Measurements from ENCODE around the gene GOLGB1. TPM values are rescaled to one million over a fixed set of nuclear protein-coding genes. Genes with fewer than 3 reads are reported as not detected.
"Not testable (repeated sequence)": the region's sequence is repeated elsewhere in the genome, so short reads cannot be mapped to it uniquely, and the experiment has no call there.

The GOLGB1 gene
- total RNA-seq, 1 experiment from 2014 or later = 31.5 TPM

DNA sequence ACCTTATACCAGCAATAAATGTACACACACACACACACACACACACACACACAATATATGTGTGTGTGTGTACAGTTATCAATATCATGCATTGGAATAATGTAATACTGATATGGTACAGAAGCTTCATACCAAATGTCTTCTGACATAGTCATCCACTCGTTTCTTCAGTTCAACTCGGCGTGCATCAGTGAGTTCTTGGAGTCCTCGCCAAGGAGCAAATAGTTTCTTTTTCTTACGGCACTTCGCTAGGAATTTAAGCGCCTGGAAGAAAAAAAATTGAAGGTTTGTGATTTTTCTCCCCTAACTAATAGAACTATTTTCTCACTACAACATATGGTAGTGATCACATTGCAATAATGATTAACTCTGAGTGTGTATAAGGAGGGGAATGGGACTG is 32.1 kb upstream of the GOLGB1 start:
- Mint-ChIP-seq H3K4me1 (ENCODE audit: low read depth, unreplicated experiment) (no peaks in the 10 kb centered on the region), H3K27ac (ENCODE audit: unreplicated experiment) (no peak overlapping the region), H3K9me3 (ENCODE audit: unreplicated experiment) (no peaks in the 10 kb centered on the region), H3K4me3 (ENCODE audit: unreplicated experiment) (no peak overlapping the region), H3K27me3 (ENCODE audit: insufficient read depth, unreplicated experiment) (no peaks in the 10 kb centered on the region), H3K36me3 (ENCODE audit: insufficient read depth, unreplicated experiment) (peaks cover 51% of the 10 kb centered on the region)
- no peaks in the 10 kb centered on the region for H3K9me3 ChIP-seq
- H3K27me3 ChIP-seq (replicated peaks; ENCODE audit: control insufficient read depth, insufficient read depth, low read length) = no peaks in the 10 kb centered on the region
- no peaks in the 10 kb centered on the region for H3K36me3 ChIP-seq (ENCODE audit: control insufficient read depth, insufficient read depth, low read length)
- POLR2A ChIA-PET = no interaction called here
- H3K4me3 ChIP-seq (ENCODE audit: low read depth, low read length) = no peak overlapping the region
- CTCF ChIA-PET = no interaction called here
- BruUV-seq (replicated peaks) = no TSS peak
- no peaks in the 10 kb centered on the region for H3K4me1 ChIP-seq
- intact Hi-C loops (cut with micrococcal nuclease; ENCODE audit: unreplicated experiment) = no loop called here
- TF ChIP-seq, protein P1, sequence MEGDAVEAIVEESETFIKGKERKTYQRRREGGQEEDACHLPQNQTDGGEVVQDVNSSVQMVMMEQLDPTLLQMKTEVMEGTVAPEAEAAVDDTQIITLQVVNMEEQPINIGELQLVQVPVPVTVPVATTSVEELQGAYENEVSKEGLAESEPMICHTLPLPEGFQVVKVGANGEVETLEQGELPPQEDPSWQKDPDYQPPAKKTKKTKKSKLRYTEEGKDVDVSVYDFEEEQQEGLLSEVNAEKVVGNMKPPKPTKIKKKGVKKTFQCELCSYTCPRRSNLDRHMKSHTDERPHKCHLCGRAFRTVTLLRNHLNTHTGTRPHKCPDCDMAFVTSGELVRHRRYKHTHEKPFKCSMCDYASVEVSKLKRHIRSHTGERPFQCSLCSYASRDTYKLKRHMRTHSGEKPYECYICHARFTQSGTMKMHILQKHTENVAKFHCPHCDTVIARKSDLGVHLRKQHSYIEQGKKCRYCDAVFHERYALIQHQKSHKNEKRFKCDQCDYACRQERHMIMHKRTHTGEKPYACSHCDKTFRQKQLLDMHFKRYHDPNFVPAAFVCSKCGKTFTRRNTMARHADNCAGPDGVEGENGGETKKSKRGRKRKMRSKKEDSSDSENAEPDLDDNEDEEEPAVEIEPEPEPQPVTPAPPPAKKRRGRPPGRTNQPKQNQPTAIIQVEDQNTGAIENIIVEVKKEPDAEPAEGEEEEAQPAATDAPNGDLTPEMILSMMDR (IDR thresholded peaks at IDR 0.05; ENCODE audit: insufficient read depth in 1 of 2, low read depth in 1 of 2, low read length in 1 of 2, severe bottlenecking in 1 of 2, unreplicated experiment in 1 of 2) = no peak
- no peak for DNase-seq

DNA sequence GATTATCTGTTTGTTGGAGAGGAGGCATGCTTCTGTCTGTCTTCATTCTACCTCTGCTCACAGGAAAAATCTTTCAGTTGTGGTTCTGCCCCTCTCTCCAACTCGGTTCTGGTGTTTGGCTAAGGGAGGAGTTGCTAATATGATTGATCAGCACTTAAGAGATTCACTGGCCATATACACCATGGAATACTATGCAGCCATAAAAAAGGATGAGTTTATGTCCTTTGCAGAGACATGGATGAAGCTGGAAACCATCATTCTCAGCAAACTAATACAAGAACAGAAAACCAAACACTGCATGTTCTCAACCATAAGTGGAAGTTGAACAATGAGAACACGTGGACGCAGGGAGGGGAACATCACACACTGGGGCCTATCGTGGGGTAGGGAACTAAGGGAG is 25.6 kb upstream of the GOLGB1 start:
- H3K9me3 ChIP-seq; H3K4me3 Mint-ChIP-seq (ENCODE audit: unreplicated experiment); H3K4me1 ChIP-seq; H3K27me3 Mint-ChIP-seq (ENCODE audit: insufficient read depth, unreplicated experiment); POLR2A ChIA-PET; H3K9me3 Mint-ChIP-seq (ENCODE audit: unreplicated experiment); H3K4me3 ChIP-seq (ENCODE audit: low read depth, low read length); intact Hi-C loops (cut with micrococcal nuclease; ENCODE audit: unreplicated experiment); CTCF ChIA-PET; H3K27me3 ChIP-seq (replicated peaks; ENCODE audit: control insufficient read depth, insufficient read depth, low read length); DNase-seq; BruUV-seq (replicated peaks); H3K27ac Mint-ChIP-seq (ENCODE audit: unreplicated experiment); H3K4me1 Mint-ChIP-seq (ENCODE audit: low read depth, unreplicated experiment); H3K36me3 ChIP-seq (ENCODE audit: control insufficient read depth, insufficient read depth, low read length): not testable (repeated sequence)
- H3K36me3 Mint-ChIP-seq (ENCODE audit: insufficient read depth, unreplicated experiment) = peaks cover 56% of the 10 kb centered on the region

DNA sequence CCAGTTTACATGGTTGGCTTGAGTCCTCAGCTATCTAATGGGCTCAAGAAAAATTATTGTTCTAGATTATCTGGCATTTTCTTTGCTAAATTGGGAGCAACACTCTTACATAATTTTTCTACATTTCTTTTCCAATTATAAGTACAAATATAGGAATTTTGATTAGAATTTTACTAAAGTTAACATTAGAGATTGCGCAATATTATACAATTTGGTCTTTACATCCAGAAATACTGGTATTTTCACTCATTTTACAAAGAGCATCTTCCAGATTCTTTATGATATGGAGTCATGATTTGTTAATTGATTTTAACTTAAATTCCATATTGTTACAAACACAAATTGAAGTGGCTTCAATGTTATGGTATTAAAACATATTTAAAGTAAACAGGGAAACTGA is 19.7 kb upstream of the GOLGB1 start:
- ChIA-PET CTCF (no interaction called here), POLR2A (no interaction called here)
- intact Hi-C loops (cut with micrococcal nuclease; ENCODE audit: unreplicated experiment) = no loop called here
- Mint-ChIP-seq H3K27me3 (ENCODE audit: insufficient read depth, unreplicated experiment) (no peaks in the 10 kb centered on the region), H3K36me3 (ENCODE audit: insufficient read depth, unreplicated experiment) (peaks cover 33% of the 10 kb centered on the region), H3K4me3 (ENCODE audit: unreplicated experiment) (no peak overlapping the region), H3K4me1 (ENCODE audit: low read depth, unreplicated experiment) (no peaks in the 10 kb centered on the region), H3K9me3 (ENCODE audit: unreplicated experiment) (no peaks in the 10 kb centered on the region), H3K27ac (ENCODE audit: unreplicated experiment) (no peak overlapping the region)
- BruUV-seq (replicated peaks) = no TSS peak
- no peaks in the 10 kb centered on the region for H3K9me3 ChIP-seq
- TF ChIP-seq, protein P1 (IDR thresholded peaks at IDR 0.05; ENCODE audit: insufficient read depth in 1 of 2, low read depth in 1 of 2, low read length in 1 of 2, severe bottlenecking in 1 of 2, unreplicated experiment in 1 of 2) = no peak
- H3K27me3 ChIP-seq (replicated peaks; ENCODE audit: control insufficient read depth, insufficient read depth, low read length) = no peaks in the 10 kb centered on the region
- no peaks in the 10 kb centered on the region for H3K4me1 ChIP-seq
- no peaks in the 10 kb centered on the region; the same call in 1 of the 2 replicates for H3K36me3 ChIP-seq (ENCODE audit: control insufficient read depth, insufficient read depth, low read length)
- no peak for DNase-seq
- H3K4me3 ChIP-seq (ENCODE audit: low read depth, low read length) = no peak overlapping the region

DNA sequence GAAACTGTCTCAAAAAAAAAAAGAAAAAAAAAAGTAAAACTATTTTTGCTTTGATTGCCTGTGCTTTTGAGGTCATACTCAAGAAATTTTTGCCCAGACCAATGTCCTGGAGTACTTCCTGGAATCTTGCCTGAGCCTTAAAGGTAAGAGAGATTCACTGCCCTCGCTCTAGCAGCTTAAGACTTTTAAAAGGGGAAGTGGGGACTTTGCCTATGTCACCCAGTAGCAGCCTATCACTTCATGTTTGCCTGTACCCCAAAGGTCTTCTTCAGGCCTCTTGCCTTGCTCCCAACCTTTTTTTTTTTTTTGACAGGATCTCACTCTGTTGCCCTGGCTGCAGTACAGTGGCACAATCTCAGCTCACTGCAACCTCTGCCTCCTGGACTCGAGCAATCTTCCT is 18.9 kb upstream of the GOLGB1 start:
- Mint-ChIP-seq H3K36me3 (ENCODE audit: insufficient read depth, unreplicated experiment) (peaks cover 27% of the 10 kb centered on the region), H3K27me3 (ENCODE audit: insufficient read depth, unreplicated experiment) (no peaks in the 10 kb centered on the region), H3K4me3 (ENCODE audit: unreplicated experiment) (no peak overlapping the region), H3K27ac (ENCODE audit: unreplicated experiment) (no peak overlapping the region), H3K9me3 (ENCODE audit: unreplicated experiment) (no peaks in the 10 kb centered on the region), H3K4me1 (ENCODE audit: low read depth, unreplicated experiment) (no peaks in the 10 kb centered on the region)
- CTCF ChIA-PET = no interaction called here
- DNase-seq = no peak
- no peaks in the 10 kb centered on the region for H3K27me3 ChIP-seq (replicated peaks; ENCODE audit: control insufficient read depth, insufficient read depth, low read length)
- TF ChIP-seq, protein P1 (IDR thresholded peaks at IDR 0.05; ENCODE audit: insufficient read depth in 1 of 2, low read depth in 1 of 2, low read length in 1 of 2, severe bottlenecking in 1 of 2, unreplicated experiment in 1 of 2) = no peak
- no TSS peak for BruUV-seq (replicated peaks)
- no peaks in the 10 kb centered on the region for H3K4me1 ChIP-seq
- H3K9me3 ChIP-seq = no peaks in the 10 kb centered on the region
- H3K36me3 ChIP-seq (ENCODE audit: control insufficient read depth, insufficient read depth, low read length) = no peaks in the 10 kb centered on the region; the same call in 1 of the 2 replicates
- H3K4me3 ChIP-seq (ENCODE audit: low read depth, low read length) = no peak overlapping the region
- POLR2A ChIA-PET = no interaction called here
- intact Hi-C loops (cut with micrococcal nuclease; ENCODE audit: unreplicated experiment) = no loop called here
